ENCODE results near the gene SLC30A4.

DNA sequence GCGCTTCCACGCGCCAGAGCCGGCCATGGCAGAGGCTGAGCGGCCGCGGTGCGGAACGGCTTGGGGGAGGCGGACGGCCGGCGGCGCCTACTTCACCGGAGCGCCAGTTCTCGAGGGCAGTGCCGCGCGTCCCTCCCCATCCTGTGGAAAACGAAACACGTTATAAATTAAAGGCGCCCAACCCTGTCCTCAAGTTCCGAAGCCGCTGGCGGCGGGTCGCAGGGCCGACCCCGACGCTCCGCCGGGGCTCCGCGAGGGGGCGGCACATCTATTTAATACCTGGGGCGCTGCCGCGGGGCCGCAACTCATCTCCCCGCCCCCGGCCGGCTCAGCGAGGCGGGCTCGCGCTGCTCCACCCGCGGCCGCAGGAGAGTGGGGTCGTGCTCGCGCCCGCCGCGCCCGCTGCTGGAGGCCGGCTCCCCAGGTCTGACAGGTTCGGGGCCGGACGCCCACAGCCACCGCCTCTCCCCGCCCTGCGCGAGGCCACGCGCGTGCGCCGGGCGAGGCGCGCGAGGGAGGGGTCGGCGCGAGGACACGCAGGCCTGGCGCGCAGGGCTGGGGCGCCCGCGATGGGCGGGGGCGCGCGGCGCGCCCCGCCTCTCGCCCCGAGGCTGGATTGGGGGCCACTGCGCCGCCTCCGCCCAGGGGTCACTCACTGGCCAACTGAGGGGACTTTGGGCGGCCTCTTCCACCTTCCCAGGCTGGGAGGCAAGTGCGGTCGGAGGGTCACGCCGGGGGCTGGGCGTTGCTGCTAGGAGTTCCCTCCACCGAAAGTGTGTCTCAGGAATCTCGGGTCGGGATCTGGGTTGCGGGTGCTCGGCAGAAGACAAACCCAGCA lies at the start of gene SLC30A4:
- peak in 3 of 5 experiments; percentile 27 to 37 (median 32) for TF ChIP-seq CTCF (IDR thresholded peaks at IDR 0.05)
- TF ChIP-seq EP300 (IDR thresholded peaks at IDR 0.05; ENCODE audit: low read depth), result no peak
- TF ChIP-seq POLR2AphosphoS5 (IDR thresholded peaks at IDR 0.05), result peak in 2 of 3 donors; percentile 51 to 75
- no peak for TF ChIP-seq POLR2A (IDR thresholded peaks at IDR 0.05)

Measured in transverse colon (tissue), 4 donors.